Measurements from ENCODE around the gene PMEL. TPM values are rescaled to one million over a fixed set of nuclear protein-coding genes. Genes with fewer than 3 reads are reported as not detected.

Gene PMEL
- total and polyA plus RNA-seq, 9 of the 15 experiments (the other 6 are each of a cell fraction or from before 2014, with no cell fraction given) = 0.36 to 2.0 (median 0.98) TPM

GRCh38 chr12:55927588-55928502 lies 38.0 kb downstream of the PMEL start, which contains the start of gene PYM1 (continued):
- TF ChIP-seq UBTF (IDR thresholded peaks at IDR 0.05; ENCODE audit: borderline replicate concordance in 1 of 2, low read depth in 2 of 2, low read length in 2 of 2) = peak in 1 of 2 experiments; percentile 88; a peak in 1 of 4 replicates
- TF ChIP-seq POLR2AphosphoS2 (IDR thresholded peaks at IDR 0.05; ENCODE audit: low read length) = no peak
- no peak for TF ChIP-seq ZNF347 (CRISPR knock-in tag; IDR thresholded peaks at IDR 0.05; ENCODE audit: low read depth)
- TF ChIP-seq CHD1 (IDR thresholded peaks at IDR 0.05; ENCODE audit: low read length) = peak; percentile 97
- TF ChIP-seq ELF1 (tag; IDR thresholded peaks at IDR 0.05) = no peak
- TF ChIP-seq ZNF41 (CRISPR knock-in tag; conservative IDR thresholded peaks at IDR 0.05) = no peak
- peak; percentile 81; the same call in 1 of the 2 replicates for TF ChIP-seq ZSCAN29 (IDR thresholded peaks at IDR 0.05)
- no peak for TF ChIP-seq BRF1 (IDR thresholded peaks at IDR 0.05; ENCODE audit: borderline replicate concordance, extremely low read depth, insufficient read length)
- no peak for TF ChIP-seq MLLT1 (IDR thresholded peaks at IDR 0.05)
- TF ChIP-seq, protein P1, sequence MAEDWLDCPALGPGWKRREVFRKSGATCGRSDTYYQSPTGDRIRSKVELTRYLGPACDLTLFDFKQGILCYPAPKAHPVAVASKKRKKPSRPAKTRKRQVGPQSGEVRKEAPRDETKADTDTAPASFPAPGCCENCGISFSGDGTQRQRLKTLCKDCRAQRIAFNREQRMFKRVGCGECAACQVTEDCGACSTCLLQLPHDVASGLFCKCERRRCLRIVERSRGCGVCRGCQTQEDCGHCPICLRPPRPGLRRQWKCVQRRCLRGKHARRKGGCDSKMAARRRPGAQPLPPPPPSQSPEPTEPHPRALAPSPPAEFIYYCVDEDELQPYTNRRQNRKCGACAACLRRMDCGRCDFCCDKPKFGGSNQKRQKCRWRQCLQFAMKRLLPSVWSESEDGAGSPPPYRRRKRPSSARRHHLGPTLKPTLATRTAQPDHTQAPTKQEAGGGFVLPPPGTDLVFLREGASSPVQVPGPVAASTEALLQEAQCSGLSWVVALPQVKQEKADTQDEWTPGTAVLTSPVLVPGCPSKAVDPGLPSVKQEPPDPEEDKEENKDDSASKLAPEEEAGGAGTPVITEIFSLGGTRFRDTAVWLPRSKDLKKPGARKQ (CRISPR knock-in tag; IDR thresholded peaks at IDR 0.05) = no peak
- no peak for TF ChIP-seq ZNF778 (CRISPR knock-in tag; IDR thresholded peaks at IDR 0.05)
- TF ChIP-seq PHB (CRISPR knock-in tag; IDR thresholded peaks at IDR 0.05) = no peak
- no peak for TF ChIP-seq C11orf30 (IDR thresholded peaks at IDR 0.05; ENCODE audit: low read depth)
- no peak for TF ChIP-seq SMARCA5 (IDR thresholded peaks at IDR 0.05)
- TF ChIP-seq KAT8 (IDR thresholded peaks at IDR 0.05; ENCODE audit: low read depth) = no peak
- TF ChIP-seq TARDBP (IDR thresholded peaks at IDR 0.05) = no peak
- TF ChIP-seq POU5F1 (IDR thresholded peaks at IDR 0.05; ENCODE audit: borderline replicate concordance, low read depth, low read length, partially characterized antibody) = no peak
- TF ChIP-seq, protein P2, sequence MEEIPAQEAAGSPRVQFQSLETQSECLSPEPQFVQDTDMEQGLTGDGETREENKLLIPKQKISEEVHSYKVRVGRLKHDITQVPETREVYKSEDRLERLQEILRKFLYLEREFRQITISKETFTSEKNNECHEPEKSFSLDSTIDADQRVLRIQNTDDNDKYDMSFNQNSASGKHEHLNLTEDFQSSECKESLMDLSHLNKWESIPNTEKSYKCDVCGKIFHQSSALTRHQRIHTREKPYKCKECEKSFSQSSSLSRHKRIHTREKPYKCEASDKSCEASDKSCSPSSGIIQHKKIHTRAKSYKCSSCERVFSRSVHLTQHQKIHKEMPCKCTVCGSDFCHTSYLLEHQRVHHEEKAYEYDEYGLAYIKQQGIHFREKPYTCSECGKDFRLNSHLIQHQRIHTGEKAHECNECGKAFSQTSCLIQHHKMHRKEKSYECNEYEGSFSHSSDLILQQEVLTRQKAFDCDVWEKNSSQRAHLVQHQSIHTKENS (CRISPR knock-in tag; IDR thresholded peaks at IDR 0.05) = no peak
- TF ChIP-seq TBP (optimal IDR thresholded peaks at IDR 0.05; ENCODE audit: low read depth, low read length) = peak; percentile 82
- TF ChIP-seq ZNF121 (CRISPR knock-in tag; conservative IDR thresholded peaks at IDR 0.05) = no peak
- TF ChIP-seq KDM2B (CRISPR knock-in tag; IDR thresholded peaks at IDR 0.05) = no peak
- no peak for TF ChIP-seq ZNF644 (tag; IDR thresholded peaks at IDR 0.05; ENCODE audit: low read depth)
- TF ChIP-seq DDX20 (tag; IDR thresholded peaks at IDR 0.05; ENCODE audit: low read depth) = no peak
- no peak for TF ChIP-seq ZNF24 (IDR thresholded peaks at IDR 0.05)
